Caco-2 (cell line): ENCODE results near the gene ERO1A. TPM values are rescaled to one million over a fixed set of nuclear protein-coding genes. Genes with fewer than 3 reads are reported as not detected.

ENCODE experiments used
- BruUV-seq: library from RNA; stranded (reverse); fragments of 400-500 nt; replicated peaks from 2 replicates; lab custom pipeline; 2021; lab: Mats Ljungman, UMichigan
- CTCF ChIA-PET: fragments of 300-600 bp; sonication (Branson Sonifier 250); formaldehyde crosslinking; loops from one replicate; lab custom pipeline; 2022; ENCODE audit warnings: antibody characterized with exemption; lab: Charles Lee
- POLR2A ChIA-PET: fragments of 300-600 bp; sonication (Branson Sonifier 250); formaldehyde crosslinking; loops from one replicate; lab custom pipeline; 2022; ENCODE audit warnings: antibody characterized with exemption; lab: Charles Lee
- DNase-seq, 2 experiments: peaks; one replicate each; pipeline versions ENCODE4 v3.0.0 to v3.0.0-alpha.2; 2020 to 2022
- H3K27me3 ChIP-seq: replicated peaks from 2 replicates; pipeline ENCODE4 v1.6.0; 2011; ENCODE audit warnings: low read length; ENCODE audit not compliant: control insufficient read depth, insufficient read depth
- H3K36me3 ChIP-seq: 2 replicates; pipeline ENCODE4 v1.5.1; 2011; ENCODE audit warnings: low read length; ENCODE audit not compliant: control insufficient read depth, insufficient read depth
- H3K4me1 ChIP-seq: fragments of 250-450 bp; sonication (Bioruptor Pico); 2 replicates; pipeline ENCODE4 v1.5.1; 2020; ENCODE audit warnings: mild to moderate bottlenecking
- H3K4me3 ChIP-seq: 2 replicates; pipeline ENCODE4 v1.5.1; 2011; ENCODE audit warnings: low read depth, mild to moderate bottlenecking, control low read depth, low read length
- H3K9me3 ChIP-seq: fragments of 250-450 bp; sonication (Bioruptor Pico); 2 replicates; pipeline ENCODE4 v1.5.1; 2020; ENCODE audit warnings: mild to moderate bottlenecking, moderate library complexity
- H3K27ac Mint-ChIP-seq: one replicate; pipeline ENCODE4 v1.8.0; 2022; ENCODE audit warnings: mixed read lengths; ENCODE audit not compliant: unreplicated experiment
- H3K27me3 Mint-ChIP-seq: one replicate; pipeline ENCODE4 v1.8.0; 2022; ENCODE audit warnings: mixed read lengths; ENCODE audit not compliant: insufficient read depth, unreplicated experiment
- H3K36me3 Mint-ChIP-seq: one replicate; pipeline ENCODE4 v1.8.0; 2022; ENCODE audit warnings: mild to moderate bottlenecking, mixed read lengths; ENCODE audit not compliant: insufficient read depth, unreplicated experiment
- H3K4me1 Mint-ChIP-seq: one replicate; pipeline ENCODE4 v1.8.0; 2022; ENCODE audit warnings: low read depth, mixed read lengths; ENCODE audit not compliant: unreplicated experiment
- H3K4me3 Mint-ChIP-seq: one replicate; pipeline ENCODE4 v1.8.0; 2022; ENCODE audit warnings: mild to moderate bottlenecking, moderate library complexity, mixed read lengths; ENCODE audit not compliant: unreplicated experiment
- H3K9me3 Mint-ChIP-seq: one replicate; pipeline ENCODE4 v1.8.0; 2022; ENCODE audit warnings: mixed read lengths; ENCODE audit not compliant: unreplicated experiment
- intact Hi-C: fragments of 100-400 bp; cut with micrococcal nuclease; formaldehyde crosslinking; loops from one replicate; pipeline ENCODE4 v1.10.0; 2022; ENCODE audit not compliant: unreplicated experiment
- total RNA-seq: library from RNA; stranded (reverse); gene quantifications from 2 replicates; pipeline ENCODE4 v1.2.3, GENCODE V29; 2022
- TF ChIP-seq, protein P1 (sequence below), 2 experiments: fragments of 200-600 bp in 1 of 2; IDR thresholded peaks; 1 replicate in 1 of 2; 2 replicates in 1 of 2; pipeline versions ENCODE4 v1.5.1 to v1.8.0; 2011 to 2022; ENCODE audit warnings: antibody characterized with exemption in 1 of 2, control low read depth in 1 of 2, inconsistent platforms in 1 of 2, low read depth in 1 of 2, low read length in 1 of 2, mild to moderate bottlenecking in 1 of 2, moderate library complexity in 1 of 2; ENCODE audit not compliant: insufficient read depth in 1 of 2, severe bottlenecking in 1 of 2, unreplicated experiment in 1 of 2

ERO1A gene
- total RNA-seq, 1 experiment from 2014 or later: 73.6 TPM

- Histone ChIP-seq H3K4me3 (no peak overlapping the region), H3K4me1 (peaks cover 7% of the 10 kb centered on the region; the same call in 1 of the 2 replicates), H3K36me3 (peaks cover 3% of the 10 kb centered on the region; the same call in 1 of the 2 replicates), H3K9me3 (no peaks in the 10 kb centered on the region), H3K27me3 (no peaks in the 10 kb centered on the region)
- peaks cover 7% of the 10 kb centered on the region for H3K36me3 Mint-ChIP-seq
- TF ChIP-seq, protein P1, sequence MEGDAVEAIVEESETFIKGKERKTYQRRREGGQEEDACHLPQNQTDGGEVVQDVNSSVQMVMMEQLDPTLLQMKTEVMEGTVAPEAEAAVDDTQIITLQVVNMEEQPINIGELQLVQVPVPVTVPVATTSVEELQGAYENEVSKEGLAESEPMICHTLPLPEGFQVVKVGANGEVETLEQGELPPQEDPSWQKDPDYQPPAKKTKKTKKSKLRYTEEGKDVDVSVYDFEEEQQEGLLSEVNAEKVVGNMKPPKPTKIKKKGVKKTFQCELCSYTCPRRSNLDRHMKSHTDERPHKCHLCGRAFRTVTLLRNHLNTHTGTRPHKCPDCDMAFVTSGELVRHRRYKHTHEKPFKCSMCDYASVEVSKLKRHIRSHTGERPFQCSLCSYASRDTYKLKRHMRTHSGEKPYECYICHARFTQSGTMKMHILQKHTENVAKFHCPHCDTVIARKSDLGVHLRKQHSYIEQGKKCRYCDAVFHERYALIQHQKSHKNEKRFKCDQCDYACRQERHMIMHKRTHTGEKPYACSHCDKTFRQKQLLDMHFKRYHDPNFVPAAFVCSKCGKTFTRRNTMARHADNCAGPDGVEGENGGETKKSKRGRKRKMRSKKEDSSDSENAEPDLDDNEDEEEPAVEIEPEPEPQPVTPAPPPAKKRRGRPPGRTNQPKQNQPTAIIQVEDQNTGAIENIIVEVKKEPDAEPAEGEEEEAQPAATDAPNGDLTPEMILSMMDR (IDR thresholded peaks at IDR 0.05; ENCODE audit: insufficient read depth in 1 of 2, low read depth in 1 of 2, low read length in 1 of 2, severe bottlenecking in 1 of 2, unreplicated experiment in 1 of 2): no peak
- peaks cover 10% of the 10 kb centered on the region for H3K4me1 Mint-ChIP-seq
- intact Hi-C loops: no loop called here
- H3K27me3 Mint-ChIP-seq: no peaks in the 10 kb centered on the region
- no peaks in the 10 kb centered on the region for H3K9me3 Mint-ChIP-seq
- DNase-seq: no peak
- ChIA-PET CTCF (no interaction called here), POLR2A (no interaction called here)
- no TSS peak for BruUV-seq
- no peak overlapping the region for H3K4me3 Mint-ChIP-seq
- no peak overlapping the region for H3K27ac Mint-ChIP-seq
Measured at GRCh38 chr14:52738409-52738808, 43.1 kb upstream of the ERO1A start.

GRCh38 chr14:52735921-52736489, 40.6 kb upstream of the ERO1A start:
- Histone ChIP-seq H3K36me3 (peaks cover 3% of the 10 kb centered on the region; the same call in 1 of the 2 replicates), H3K4me3 (no peak overlapping the region), H3K4me1 (peaks cover 7% of the 10 kb centered on the region; the same call in 1 of the 2 replicates), H3K27me3 (no peaks in the 10 kb centered on the region), H3K9me3 (no peaks in the 10 kb centered on the region)
- Mint-ChIP-seq H3K4me3 (no peak overlapping the region), H3K9me3 (no peaks in the 10 kb centered on the region), H3K27me3 (no peaks in the 10 kb centered on the region), H3K4me1 (peaks cover 13% of the 10 kb centered on the region), H3K27ac (no peak overlapping the region), H3K36me3 (peaks cover 14% of the 10 kb centered on the region)
- no TSS peak for BruUV-seq
- DNase-seq: no peak
- ChIA-PET POLR2A (interaction anchor here (0.5 kb wide), 1 partner anchor 39 kb away, joined by 3 read pairs; no protein-coding TSS in a partner anchor), CTCF (interaction anchor here (0.9 kb wide), 1 partner anchor 13 kb away, joined by 3 read pairs; no protein-coding TSS in a partner anchor)
- intact Hi-C loops: no loop called here
- TF ChIP-seq, protein P1 (IDR thresholded peaks at IDR 0.05; ENCODE audit: insufficient read depth in 1 of 2, low read depth in 1 of 2, low read length in 1 of 2, severe bottlenecking in 1 of 2, unreplicated experiment in 1 of 2): no peak

DNA sequence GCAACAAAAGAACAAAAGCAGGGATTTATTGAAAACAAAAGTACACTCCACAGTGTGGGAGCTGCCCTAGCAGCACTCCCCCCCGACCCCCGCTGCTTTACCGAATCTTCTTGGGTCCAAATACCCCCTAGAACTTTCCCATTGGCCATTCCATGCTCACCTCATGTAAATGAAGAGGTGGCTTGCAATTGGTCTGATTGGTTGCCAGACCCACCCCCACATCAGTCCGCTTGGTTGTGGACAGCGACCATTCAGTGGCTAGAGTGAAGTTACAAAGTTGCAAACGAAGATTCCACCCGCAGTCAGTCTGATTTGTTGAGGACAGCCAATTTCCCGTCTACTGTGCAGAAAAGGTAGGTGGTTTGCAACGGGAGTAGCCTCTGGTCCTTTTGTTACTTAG, 38.5 kb upstream of the ERO1A start:
- peaks cover 3% of the 10 kb centered on the region; the same call in 1 of the 2 replicates for H3K36me3 ChIP-seq
- TF ChIP-seq, protein P1 (IDR thresholded peaks at IDR 0.05; ENCODE audit: insufficient read depth in 1 of 2, low read depth in 1 of 2, low read length in 1 of 2, severe bottlenecking in 1 of 2, unreplicated experiment in 1 of 2): no peak
- peaks cover 7% of the 10 kb centered on the region; the same call in 1 of the 2 replicates for H3K4me1 ChIP-seq
- intact Hi-C loops: no loop called here
- ChIA-PET CTCF (no interaction called here), POLR2A (interaction anchor here (0.7 kb wide), 1 partner anchor 21 kb away, joined by 5 read pairs; no protein-coding TSS in a partner anchor)
- H3K4me1 Mint-ChIP-seq: peaks cover 13% of the 10 kb centered on the region
- H3K36me3 Mint-ChIP-seq: peaks cover 28% of the 10 kb centered on the region
- no peaks in the 10 kb centered on the region for H3K27me3 Mint-ChIP-seq
- no peak overlapping the region for H3K4me3 Mint-ChIP-seq
- no peak overlapping the region for H3K4me3 ChIP-seq
- no peak for DNase-seq
- H3K9me3 ChIP-seq: no peaks in the 10 kb centered on the region
- H3K27me3 ChIP-seq: no peaks in the 10 kb centered on the region
- no peak overlapping the region for H3K27ac Mint-ChIP-seq
- H3K9me3 Mint-ChIP-seq: no peaks in the 10 kb centered on the region
- BruUV-seq: no TSS peak
